ENCODE measurements around the gene TULP4.

GRCh38 chr6:158531970-158532369 lies 219.7 kb downstream of the TULP4 start:
- TF ChIP-seq POLR2A (IDR thresholded peaks at IDR 0.05), result no peak
- TF ChIP-seq CTCF (IDR thresholded peaks at IDR 0.05), result no peak

Data from thyroid gland (tissue), 4 donors.